Endothelial cell of umbilical vein (primary cell): ENCODE measurements around the gene ACP3. TPM values are rescaled to one million over a fixed set of nuclear protein-coding genes. Genes with fewer than 3 reads are reported as not detected.

Source experiments
- BruUV-seq: library from RNA; stranded (reverse); fragments of 400-500 nt; replicated peaks from 2 replicates; lab custom pipeline; 2021; lab: Mats Ljungman, UMichigan
- CTCF ChIA-PET: fragments of 300-600, 350-600 bp; sonication (Branson Sonifier 250); formaldehyde crosslinking; loops from one replicate; lab custom pipeline; 2021; ENCODE audit warnings: antibody characterized with exemption, inconsistent platforms; lab: Charles Lee
- POLR2A ChIA-PET: fragments of 300-600, 350-600 bp; sonication (Branson Sonifier 250); formaldehyde crosslinking; loops from one replicate; lab custom pipeline; 2021; ENCODE audit warnings: antibody characterized with exemption, inconsistent platforms; lab: Charles Lee
- DNase-seq: peaks from one replicate; pipeline ENCODE4 v3.0.0-alpha.2; 2011; ENCODE audit warnings: low read depth, low spot score
- FAIRE-seq: peaks from 2 replicates; lab custom pipeline; 2011; peaks lifted over from hg19 to GRCh38; lab: Jason Lieb, UNC
- H2AFZ ChIP-seq: 2 replicates; pipeline ENCODE4 v1.6.0; 2012; ENCODE audit warnings: low read depth, low read length, control low read depth, inconsistent platforms
- H3K27ac ChIP-seq: 2 replicates; pipeline ENCODE4 v1.5.1; 2011; ENCODE audit warnings: low read depth, mild to moderate bottlenecking, control low read depth, low read length, moderate library complexity; ENCODE audit not compliant: insufficient read depth
- H3K27me3 ChIP-seq, 2 experiments: 2 replicates each; pipeline versions ENCODE4 v1.6.0 to v1.6.1; 2011; ENCODE audit warnings: low read length in 2 of 2, mixed read lengths in 1 of 2; ENCODE audit not compliant: control insufficient read depth in 2 of 2, insufficient read depth in 2 of 2
- H3K36me3 ChIP-seq, 2 experiments: 2 replicates in 1 of 2; 3 replicates in 1 of 2; pipeline ENCODE4 v1.5.1; 2011; ENCODE audit warnings: low read length in 2 of 2, mild to moderate bottlenecking in 1 of 2, moderate library complexity in 1 of 2; ENCODE audit not compliant: control insufficient read depth in 2 of 2, insufficient read depth in 2 of 2; ENCODE audit errors: extremely low read depth in 1 of 2
- H3K4me1 ChIP-seq: 3 replicates; pipeline ENCODE4 v1.5.1; 2011; ENCODE audit warnings: mild to moderate bottlenecking, low read length; ENCODE audit not compliant: control insufficient read depth, insufficient read depth; ENCODE audit errors: extremely low read depth
- H3K4me2 ChIP-seq: 2 replicates; pipeline ENCODE4 v1.6.1; 2011; ENCODE audit warnings: low read length, control low read depth, mixed read lengths; ENCODE audit not compliant: insufficient read depth
- H3K4me3 ChIP-seq, 3 experiments: fragments of 200-600 bp in 1 of 3; sonication (generic), shearing (Covaris generic) in 1 of 3; replicated peaks in 1 of 3; 2 replicates each; pipeline ENCODE4 v1.5.1; 2011 to 2016; ENCODE audit warnings: control low read depth in 3 of 3, low read length in 3 of 3, mild to moderate bottlenecking in 2 of 3, inconsistent platforms in 1 of 3, low read depth in 1 of 3, moderate library complexity in 1 of 3; ENCODE audit not compliant: insufficient read depth in 1 of 3
- H3K79me2 ChIP-seq: 2 replicates; pipeline ENCODE4 v1.6.0; 2012; ENCODE audit warnings: low read length, inconsistent platforms; ENCODE audit not compliant: control insufficient read depth, insufficient read depth
- H3K9ac ChIP-seq: replicated peaks from 2 replicates; pipeline ENCODE3; 2011; ENCODE audit warnings: low read length, control low read depth; ENCODE audit not compliant: insufficient read depth; ENCODE audit errors: extremely low read depth
- H3K9me1 ChIP-seq: replicated peaks from 3 replicates; pipeline ENCODE4 v1.6.0; 2011; ENCODE audit warnings: mild to moderate bottlenecking, low read length; ENCODE audit not compliant: control insufficient read depth, insufficient read depth; ENCODE audit errors: extremely low read depth
- H3K9me3 ChIP-seq: replicated peaks from 2 replicates; pipeline ENCODE4 v1.5.1; 2012; ENCODE audit warnings: low read length, inconsistent platforms; ENCODE audit not compliant: control insufficient read depth, insufficient read depth
- H4K20me1 ChIP-seq: replicated peaks from 2 replicates; pipeline ENCODE3; 2011; ENCODE audit warnings: mild to moderate bottlenecking, low read length; ENCODE audit not compliant: control insufficient read depth, insufficient read depth; ENCODE audit errors: extremely low read depth
- EZH2 ChIP-seq: IDR thresholded peaks from 2 replicates; pipeline ENCODE4 v1.6.1; 2012; ENCODE audit warnings: borderline replicate concordance, low read depth, mild to moderate bottlenecking, moderate library complexity, low read length, inconsistent platforms; ENCODE audit not compliant: severe bottlenecking
- FOS ChIP-seq: IDR thresholded peaks from 2 replicates; pipeline ENCODE4 v1.6.1; 2011; ENCODE audit warnings: mild to moderate bottlenecking, low read length, moderate library complexity, borderline replicate concordance; ENCODE audit not compliant: insufficient read depth
- GATA2 ChIP-seq: IDR thresholded peaks from 2 replicates; pipeline ENCODE4 v1.7.0; 2011; ENCODE audit warnings: low read depth, mild to moderate bottlenecking, moderate library complexity, mixed read lengths, low read length; ENCODE audit not compliant: insufficient read length, insufficient read depth
- JUN ChIP-seq: IDR thresholded peaks from 2 replicates; pipeline ENCODE4 v1.6.1; 2011; ENCODE audit warnings: borderline replicate concordance, low read depth; ENCODE audit not compliant: insufficient read length, insufficient read depth
- MYC ChIP-seq: IDR thresholded peaks from one replicate; pipeline ENCODE4 v1.6.1; 2011; ENCODE audit warnings: mild to moderate bottlenecking, low read depth, low read length
- POLR2A ChIP-seq: IDR thresholded peaks from 2 replicates; pipeline ENCODE4 v1.6.1; 2012; ENCODE audit warnings: low read depth, mild to moderate bottlenecking, control low read depth, low read length
- POLR2AphosphoS5 ChIP-seq: IDR thresholded peaks from 2 replicates; pipeline ENCODE4 v1.6.1; 2012; ENCODE audit warnings: low read depth, mild to moderate bottlenecking, control low read depth, low read length, moderate library complexity; ENCODE audit not compliant: insufficient read depth
- dilution Hi-C: fragments of 300-500 bp; cut with MboI; formaldehyde crosslinking; loops from one replicate; pipeline ENCODE4 v1.15.0; 2019; ENCODE audit warnings: low sequenced_read_pairs; ENCODE audit not compliant: extremely low pct_ligation_motif_present
- intact Hi-C: fragments of 100-400 bp; cut with micrococcal nuclease; formaldehyde crosslinking; loops from one replicate; pipeline ENCODE4 v1.10.0; 2022
- polyA plus RNA-seq, 4 experiments: library from polyadenylated mRNA; depleted of rRNA in 3 of 4; stranded (reverse) in 3 of 4; unstranded in 1 of 4; fragments of >200 nt; gene quantifications; 2 replicates each; pipeline versions ENCODE4 v1.2.1 to v1.2.3, GENCODE V29; 2011 to 2012; ENCODE audit warnings: missing spikeins in 1 of 4
- total RNA-seq: library from RNA; stranded (reverse); gene quantifications from 2 replicates; pipeline ENCODE4 v1.2.3, GENCODE V29; 2021
- TF ChIP-seq, protein P1 (sequence below), 2 donors: IDR thresholded peaks; 1 replicate in 1 of 2; 2 replicates in 1 of 2; pipeline ENCODE4 v1.5.1; 2011; ENCODE audit warnings: low read length in 2 of 2, mild to moderate bottlenecking in 2 of 2, moderate library complexity in 2 of 2, control low read depth in 1 of 2, inconsistent platforms in 1 of 2, low read depth in 1 of 2; ENCODE audit not compliant: insufficient read depth in 1 of 2; ENCODE audit errors: extremely low read depth in 1 of 2
- TF ChIP-seq, protein P2 (sequence below): IDR thresholded peaks from 2 replicates; pipeline ENCODE4 v1.6.1; 2011; ENCODE audit not compliant: insufficient read depth, insufficient read length

ACP3 gene
- total and polyA plus RNA-seq, 2 donors (not counting 3 experiments of a cell fraction or from before 2014, with no cell fraction given): not detected

DNA sequence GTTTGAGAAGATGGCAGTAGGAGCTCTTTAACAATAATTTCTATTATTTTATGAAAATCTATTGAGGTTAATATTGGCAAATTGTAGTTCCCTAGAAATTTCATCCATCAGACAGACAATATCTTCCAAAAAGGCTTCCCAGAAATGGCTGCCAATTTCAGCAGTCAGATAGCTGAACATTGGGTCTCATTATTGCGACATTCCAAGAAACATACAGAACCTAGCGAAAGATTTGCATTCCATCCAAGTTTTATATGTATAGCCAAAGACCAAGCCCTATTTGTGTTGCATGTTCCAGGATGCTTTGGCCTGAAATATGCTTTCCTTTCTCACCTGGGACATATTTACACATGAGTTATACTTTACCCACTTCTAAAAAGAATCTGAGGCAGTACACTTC is 24.5 kb downstream of the ACP3 start:
- intact Hi-C loops (loop anchor here (2.0 kb wide), 1 partner anchor 57 kb away; no protein-coding TSS in a partner anchor), dilution Hi-C loops (no loop called here)
- Histone ChIP-seq H3K9me1 (no peaks in the 10 kb centered on the region), H3K4me1 (no peaks in the 10 kb centered on the region), H2AFZ (no peak overlapping the region), H3K79me2 (no peaks in the 10 kb centered on the region), H3K9ac (no peak overlapping the region), H3K4me2 (no peak overlapping the region), H3K9me3 (no peaks in the 10 kb centered on the region), H4K20me1 (no peaks in the 10 kb centered on the region), H3K27ac (no peak overlapping the region), H3K36me3 (no peaks in the 10 kb centered on the region), H3K27me3 (peaks cover 10 to 17% of the 10 kb centered on the region in 2 experiments), H3K4me3 (no peak overlapping the region)
- TF ChIP-seq JUN (no peak), MYC (no peak), EZH2 (no peak), POLR2A (no peak), FOS (no peak), POLR2AphosphoS5 (no peak), GATA2 (no peak)
- TF ChIP-seq, protein P1, sequence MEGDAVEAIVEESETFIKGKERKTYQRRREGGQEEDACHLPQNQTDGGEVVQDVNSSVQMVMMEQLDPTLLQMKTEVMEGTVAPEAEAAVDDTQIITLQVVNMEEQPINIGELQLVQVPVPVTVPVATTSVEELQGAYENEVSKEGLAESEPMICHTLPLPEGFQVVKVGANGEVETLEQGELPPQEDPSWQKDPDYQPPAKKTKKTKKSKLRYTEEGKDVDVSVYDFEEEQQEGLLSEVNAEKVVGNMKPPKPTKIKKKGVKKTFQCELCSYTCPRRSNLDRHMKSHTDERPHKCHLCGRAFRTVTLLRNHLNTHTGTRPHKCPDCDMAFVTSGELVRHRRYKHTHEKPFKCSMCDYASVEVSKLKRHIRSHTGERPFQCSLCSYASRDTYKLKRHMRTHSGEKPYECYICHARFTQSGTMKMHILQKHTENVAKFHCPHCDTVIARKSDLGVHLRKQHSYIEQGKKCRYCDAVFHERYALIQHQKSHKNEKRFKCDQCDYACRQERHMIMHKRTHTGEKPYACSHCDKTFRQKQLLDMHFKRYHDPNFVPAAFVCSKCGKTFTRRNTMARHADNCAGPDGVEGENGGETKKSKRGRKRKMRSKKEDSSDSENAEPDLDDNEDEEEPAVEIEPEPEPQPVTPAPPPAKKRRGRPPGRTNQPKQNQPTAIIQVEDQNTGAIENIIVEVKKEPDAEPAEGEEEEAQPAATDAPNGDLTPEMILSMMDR (IDR thresholded peaks at IDR 0.05; ENCODE audit: extremely low read depth in 1 of 2, insufficient read depth in 1 of 2, low read depth in 1 of 2, low read length in 2 of 2): no peak
- TF ChIP-seq, protein P2, sequence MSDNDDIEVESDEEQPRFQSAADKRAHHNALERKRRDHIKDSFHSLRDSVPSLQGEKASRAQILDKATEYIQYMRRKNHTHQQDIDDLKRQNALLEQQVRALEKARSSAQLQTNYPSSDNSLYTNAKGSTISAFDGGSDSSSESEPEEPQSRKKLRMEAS: no peak
- no peak for FAIRE-seq
- ChIA-PET CTCF (interaction anchor here (1.2 to 3.4 kb wide), 13 partner anchors 8 to 307 kb away, joined by 3 to 77 read pairs (median 10); partner anchors contain the start of genes ACP3 and CPNE4), POLR2A (no interaction called here)
- DNase-seq: no peak
- BruUV-seq: no TSS peak
